Measurements from ENCODE around the gene ATG9A.

- TF ChIP-seq POLR2AphosphoS5 (IDR thresholded peaks at IDR 0.05; ENCODE audit: borderline replicate concordance, low read depth, low read length) (no peak), EZH2 (IDR thresholded peaks at IDR 0.05) (no peak), FOXP2 (optimal IDR thresholded peaks at IDR 0.05; ENCODE audit: control extremely low read depth, extremely low read length, insufficient read depth) (no peak)
These were observed 13.4 kb downstream of the ATG9A start for GRCh38 chr2:219215871-219216534.

Data from SK-N-MC (cell line).